NOMO-1 (cell line): Measurements from ENCODE around the gene PCBP3.
"Not testable (repeated sequence)": the region's sequence is repeated elsewhere in the genome, so short reads cannot be mapped to it uniquely, and the experiment has no call there.

Source experiments
- DNase-seq, 2 experiments: peaks; one replicate each; lab custom pipeline; 2025; ENCODE audit not compliant: unreplicated experiment in 2 of 2; lab: John Stamatoyannopoulos, UW

PCBP3 gene

GRCh38 chr21:45643021-45643980, at the start of gene PCBP3:
PCBP3 (plus strand) TSS chr21:45643725; CDS start chr21:45850086, 206,361 bp downstream.
- DNase-seq, result peak; percentile 92 to 97

- DNase-seq, result no peak
Measured at GRCh38 chr21:45594721-45595489, 48.6 kb upstream of the PCBP3 start.

- no peak for DNase-seq
Measured at GRCh38 chr21:45595574-45596295, 47.8 kb upstream of the PCBP3 start.

GRCh38 chr21:45596704-45597318, 46.7 kb upstream of the PCBP3 start:
- peak; percentile 2 to 4 for DNase-seq

GRCh38 chr21:45598109-45598508, 45.4 kb upstream of the PCBP3 start:
- no peak for DNase-seq

- no peak for DNase-seq
Measured at GRCh38 chr21:45598666-45599065, 44.9 kb upstream of the PCBP3 start.

- no peak for DNase-seq
Measured at GRCh38 chr21:45599146-45599581, 44.4 kb upstream of the PCBP3 start.

- no peak for DNase-seq
Measured at GRCh38 chr21:45600248-45600647, 43.3 kb upstream of the PCBP3 start.

- no peak for DNase-seq
Measured at GRCh38 chr21:45601551-45601950, 42.0 kb upstream of the PCBP3 start.

- no peak for DNase-seq
Measured at GRCh38 chr21:45602106-45602505, 41.4 kb upstream of the PCBP3 start.

- no peak for DNase-seq
Measured at GRCh38 chr21:45603481-45603880, 40.0 kb upstream of the PCBP3 start.

GRCh38 chr21:45604681-45605080, 38.8 kb upstream of the PCBP3 start:
- not testable (repeated sequence) for DNase-seq

GRCh38 chr21:45607021-45607908, 36.3 kb upstream of the PCBP3 start:
- DNase-seq, result no peak

- no peak for DNase-seq
Measured at GRCh38 chr21:45607909-45608295, 35.6 kb upstream of the PCBP3 start.

GRCh38 chr21:45608747-45609470, 34.6 kb upstream of the PCBP3 start:
- not testable (repeated sequence) for DNase-seq

- DNase-seq, result not testable (repeated sequence)
Measured at GRCh38 chr21:45609616-45610015, 33.9 kb upstream of the PCBP3 start.

GRCh38 chr21:45611296-45611695, 32.2 kb upstream of the PCBP3 start:
- DNase-seq, result no peak

- no peak for DNase-seq
Measured at GRCh38 chr21:45611939-45612664, 31.4 kb upstream of the PCBP3 start.
